ENCODE measurements around the gene ROBO1. TPM values are rescaled to one million over a fixed set of nuclear protein-coding genes. Genes with fewer than 3 reads are reported as not detected.

ROBO1 gene
- total and polyA plus RNA-seq, 3 experiments from 2014 or later, result 0.54 to 0.59 (median 0.55) TPM

- Histone ChIP-seq H3K9me3 (ENCODE audit: low read length) (no peaks in the 10 kb centered on the region), H3K4me3 (ENCODE audit: low read length) (no peak overlapping the region), H3K36me3 (ENCODE audit: insufficient read depth, low read length) (no peaks in the 10 kb centered on the region), H3K27ac (ENCODE audit: low read depth, low read length) (no peak overlapping the region), H3K27me3 (ENCODE audit: insufficient read depth, low read length, poor library complexity, severe bottlenecking) (no peaks in the 10 kb centered on the region), H3K4me1 (ENCODE audit: insufficient read depth, low read length) (no peaks in the 10 kb centered on the region)
- DNase-seq, result no peak
- H3K9me3 Mint-ChIP-seq, result peaks cover 3 to 19% (median 13%) of the 10 kb centered on the region in 5 donors
- H3K36me3 Mint-ChIP-seq, result no peaks in the 10 kb centered on the region
- ChIA-PET CTCF (no interaction called here), POLR2A (no interaction called here)
- no peak overlapping the region for H3K4me3 Mint-ChIP-seq
- H3K27me3 Mint-ChIP-seq, result no peaks in the 10 kb centered on the region
- H3K4me1 Mint-ChIP-seq, result no peaks in the 10 kb centered on the region
- no peak overlapping the region for H3K27ac Mint-ChIP-seq
These were observed 1178.0 kb downstream of the ROBO1 start for GRCh38 chr3:78589778-78590177.

GRCh38 chr3:78588906-78589621 lies 1178.7 kb downstream of the ROBO1 start:
- Histone ChIP-seq H3K9me3 (ENCODE audit: low read length) (no peaks in the 10 kb centered on the region), H3K36me3 (ENCODE audit: insufficient read depth, low read length) (no peaks in the 10 kb centered on the region), H3K4me1 (ENCODE audit: insufficient read depth, low read length) (no peaks in the 10 kb centered on the region), H3K27me3 (ENCODE audit: insufficient read depth, low read length, poor library complexity, severe bottlenecking) (no peaks in the 10 kb centered on the region), H3K4me3 (ENCODE audit: low read length) (no peak overlapping the region), H3K27ac (ENCODE audit: low read depth, low read length) (no peak overlapping the region)
- ChIA-PET POLR2A (no interaction called here), CTCF (no interaction called here)
- Mint-ChIP-seq H3K9me3 (peaks cover 3 to 19% (median 13%) of the 10 kb centered on the region in 5 donors), H3K4me3 (no peak overlapping the region), H3K4me1 (no peaks in the 10 kb centered on the region), H3K27me3 (no peaks in the 10 kb centered on the region), H3K36me3 (no peaks in the 10 kb centered on the region), H3K27ac (no peak overlapping the region)
- DNase-seq, result no peak

- H3K9me3 Mint-ChIP-seq, result peaks cover 1 to 12% (median 6%) of the 10 kb centered on the region in 5 donors
- no peaks in the 10 kb centered on the region for H3K27me3 Mint-ChIP-seq
- no peak overlapping the region for H3K27ac ChIP-seq (ENCODE audit: low read depth, low read length)
- ChIA-PET POLR2A (no interaction called here), CTCF (no interaction called here)
- H3K4me1 ChIP-seq (ENCODE audit: insufficient read depth, low read length), result no peaks in the 10 kb centered on the region
- no peaks in the 10 kb centered on the region for H3K36me3 Mint-ChIP-seq
- H3K27me3 ChIP-seq (ENCODE audit: insufficient read depth, low read length, poor library complexity, severe bottlenecking), result no peaks in the 10 kb centered on the region
- no peak overlapping the region for H3K27ac Mint-ChIP-seq
- H3K9me3 ChIP-seq (ENCODE audit: low read length), result no peaks in the 10 kb centered on the region
- no peaks in the 10 kb centered on the region for H3K36me3 ChIP-seq (ENCODE audit: insufficient read depth, low read length)
- no peak overlapping the region for H3K4me3 ChIP-seq (ENCODE audit: low read length)
- no peaks in the 10 kb centered on the region for H3K4me1 Mint-ChIP-seq
- H3K4me3 Mint-ChIP-seq, result no peak overlapping the region
- no peak for DNase-seq
These were observed 1187.1 kb downstream of the ROBO1 start for GRCh38 chr3:78580681-78581080.

GRCh38 chr3:78571486-78571885 lies 1196.3 kb downstream of the ROBO1 start:
- no peaks in the 10 kb centered on the region for H3K9me3 ChIP-seq (ENCODE audit: low read length)
- H3K4me3 ChIP-seq (ENCODE audit: low read length), result no peak overlapping the region
- no peaks in the 10 kb centered on the region for H3K4me1 Mint-ChIP-seq
- no peak overlapping the region for H3K27ac ChIP-seq (ENCODE audit: low read depth, low read length)
- H3K27me3 Mint-ChIP-seq, result no peaks in the 10 kb centered on the region
- no peaks in the 10 kb centered on the region for H3K36me3 ChIP-seq (ENCODE audit: insufficient read depth, low read length)
- no peak overlapping the region for H3K27ac Mint-ChIP-seq
- peaks cover 4 to 29% (median 6%) of the 10 kb centered on the region in 5 donors for H3K9me3 Mint-ChIP-seq
- H3K4me1 ChIP-seq (ENCODE audit: insufficient read depth, low read length), result no peaks in the 10 kb centered on the region
- ChIA-PET CTCF (no interaction called here), POLR2A (no interaction called here)
- H3K27me3 ChIP-seq (ENCODE audit: insufficient read depth, low read length, poor library complexity, severe bottlenecking), result no peaks in the 10 kb centered on the region
- no peak for DNase-seq
- H3K36me3 Mint-ChIP-seq, result no peaks in the 10 kb centered on the region
- no peak overlapping the region for H3K4me3 Mint-ChIP-seq

- Mint-ChIP-seq H3K9me3 (peaks cover 4 to 27% (median 6%) of the 10 kb centered on the region in 5 donors), H3K27me3 (no peaks in the 10 kb centered on the region), H3K4me1 (no peaks in the 10 kb centered on the region), H3K27ac (no peak overlapping the region), H3K4me3 (no peak overlapping the region), H3K36me3 (no peaks in the 10 kb centered on the region)
- no peak for DNase-seq
- Histone ChIP-seq H3K27me3 (ENCODE audit: insufficient read depth, low read length, poor library complexity, severe bottlenecking) (no peaks in the 10 kb centered on the region), H3K4me3 (ENCODE audit: low read length) (no peak overlapping the region), H3K36me3 (ENCODE audit: insufficient read depth, low read length) (no peaks in the 10 kb centered on the region), H3K9me3 (ENCODE audit: low read length) (no peaks in the 10 kb centered on the region), H3K27ac (ENCODE audit: low read depth, low read length) (no peak overlapping the region), H3K4me1 (ENCODE audit: insufficient read depth, low read length) (no peaks in the 10 kb centered on the region)
- POLR2A ChIA-PET, result no interaction called here
- CTCF ChIA-PET, result no interaction called here
These were observed 1197.3 kb downstream of the ROBO1 start for GRCh38 chr3:78570496-78570895.

GRCh38 chr3:78569804-78570203 lies 1198.0 kb downstream of the ROBO1 start:
- no peak overlapping the region for H3K27ac ChIP-seq (ENCODE audit: low read depth, low read length)
- ChIA-PET POLR2A (no interaction called here), CTCF (no interaction called here)
- no peak overlapping the region for H3K4me3 ChIP-seq (ENCODE audit: low read length)
- no peaks in the 10 kb centered on the region for H3K36me3 ChIP-seq (ENCODE audit: insufficient read depth, low read length)
- no peaks in the 10 kb centered on the region for H3K4me1 ChIP-seq (ENCODE audit: insufficient read depth, low read length)
- H3K27me3 Mint-ChIP-seq, result no peaks in the 10 kb centered on the region
- no peaks in the 10 kb centered on the region for H3K4me1 Mint-ChIP-seq
- no peak overlapping the region for H3K4me3 Mint-ChIP-seq
- no peaks in the 10 kb centered on the region for H3K36me3 Mint-ChIP-seq
- H3K27me3 ChIP-seq (ENCODE audit: insufficient read depth, low read length, poor library complexity, severe bottlenecking), result no peaks in the 10 kb centered on the region
- H3K9me3 Mint-ChIP-seq, result peaks cover 4 to 22% (median 6%) of the 10 kb centered on the region in 5 donors
- DNase-seq, result no peak
- no peaks in the 10 kb centered on the region for H3K9me3 ChIP-seq (ENCODE audit: low read length)
- no peak overlapping the region for H3K27ac Mint-ChIP-seq

- Histone ChIP-seq H3K36me3 (ENCODE audit: insufficient read depth, low read length) (no peaks in the 10 kb centered on the region), H3K4me1 (ENCODE audit: insufficient read depth, low read length) (no peaks in the 10 kb centered on the region), H3K4me3 (ENCODE audit: low read length) (no peak overlapping the region), H3K27me3 (ENCODE audit: insufficient read depth, low read length, poor library complexity, severe bottlenecking) (no peaks in the 10 kb centered on the region), H3K27ac (ENCODE audit: low read depth, low read length) (no peak overlapping the region), H3K9me3 (ENCODE audit: low read length) (no peaks in the 10 kb centered on the region)
- DNase-seq, result no peak
- ChIA-PET POLR2A (no interaction called here), CTCF (no interaction called here)
- Mint-ChIP-seq H3K4me3 (no peak overlapping the region), H3K4me1 (no peaks in the 10 kb centered on the region), H3K27ac (no peak overlapping the region), H3K27me3 (no peaks in the 10 kb centered on the region), H3K9me3 (peaks cover 2 to 19% (median 10%) of the 10 kb centered on the region in 5 donors), H3K36me3 (no peaks in the 10 kb centered on the region)
These were observed 1202.1 kb downstream of the ROBO1 start for GRCh38 chr3:78565712-78566111.

GRCh38 chr3:78562328-78562727 lies 1205.5 kb downstream of the ROBO1 start:
- H3K4me1 Mint-ChIP-seq, result no peaks in the 10 kb centered on the region
- CTCF ChIA-PET, result no interaction called here
- no peak for DNase-seq

More at GRCh38 chr3:78562328-78562727, 1205.5 kb downstream of the ROBO1 start:
- POLR2A ChIA-PET, result no interaction called here
- H3K4me3 ChIP-seq (ENCODE audit: low read length), result no peak overlapping the region
- no peaks in the 10 kb centered on the region for H3K27me3 ChIP-seq (ENCODE audit: insufficient read depth, low read length, poor library complexity, severe bottlenecking)
- peaks cover 0 to 14% (median 8%) of the 10 kb centered on the region in 5 donors for H3K9me3 Mint-ChIP-seq
- H3K36me3 ChIP-seq (ENCODE audit: insufficient read depth, low read length), result no peaks in the 10 kb centered on the region
- no peaks in the 10 kb centered on the region for H3K27me3 Mint-ChIP-seq
- H3K27ac Mint-ChIP-seq, result no peak overlapping the region
- no peaks in the 10 kb centered on the region for H3K4me1 ChIP-seq (ENCODE audit: insufficient read depth, low read length)
- no peak overlapping the region for H3K4me3 Mint-ChIP-seq
- H3K27ac ChIP-seq (ENCODE audit: low read depth, low read length), result no peak overlapping the region
- H3K9me3 ChIP-seq (ENCODE audit: low read length), result no peaks in the 10 kb centered on the region
- no peaks in the 10 kb centered on the region for H3K36me3 Mint-ChIP-seq
